Omental fat pad (tissue), 4 donors: Measurements from ENCODE around the gene SUB1. TPM values are rescaled to one million over a fixed set of nuclear protein-coding genes. Genes with fewer than 3 reads are reported as not detected.
"Not testable (repeated sequence)": the region's sequence is repeated elsewhere in the genome, so short reads cannot be mapped to it uniquely, and the experiment has no call there.

Source experiments
- ATAC-seq: fragments of 150-250 bp; one replicate; pipeline ENCODE4 v1.9.1; 2016; ENCODE audit warnings: mild to moderate bottlenecking, moderate library complexity; ENCODE audit not compliant: low FRiP score
- DNase-seq: peaks from one replicate; pipeline ENCODE4 v3.0.0-alpha.2; 2019; ENCODE audit warnings: low spot score
- CTCF ChIP-seq, 3 donors: fragments of 450-650 bp; IDR thresholded peaks; one replicate each; pipeline ENCODE4 v1.5.1; 2016 to 2017; ENCODE audit warnings: antibody characterized with exemption in 3 of 3, mild to moderate bottlenecking in 3 of 3, moderate library complexity in 2 of 3
- total RNA-seq, 4 donors: library from RNA; depleted of rRNA; stranded (reverse); fragments of >200 nt; gene quantifications; one replicate each; pipeline ENCODE4 v1.1.0, GENCODE V29; 2016

SUB1 gene
- 100 to 1,000 TPM; 202 to 235 (median 223) TPM for total RNA-seq

- ATAC-seq (peak; percentile 83), DNase-seq (peak; percentile 89)
- TF ChIP-seq CTCF (IDR thresholded peaks at IDR 0.05), result no peak
Observed at GRCh38 chr5:32585446-32586275, at the start of gene SUB1. Gene SUB1 (plus strand): TSS chr5:32585557. CDS start chr5:32588513, 2,956 bp downstream.

GRCh38 chr5:32536246-32536645, 49.1 kb upstream of the SUB1 start:
- no peak for TF ChIP-seq CTCF (IDR thresholded peaks at IDR 0.05)
- DNase-seq (no peak), ATAC-seq (no peak)

GRCh38 chr5:32537437-32538029, 47.8 kb upstream of the SUB1 start:
- ATAC-seq, DNase-seq: not testable (repeated sequence)

- no peak for TF ChIP-seq CTCF (IDR thresholded peaks at IDR 0.05)
- DNase-seq (no peak), ATAC-seq (peak; percentile 24)
Observed at GRCh38 chr5:32538031-32538547, 47.3 kb upstream of the SUB1 start.

GRCh38 chr5:32539981-32540845, 45.1 kb upstream of the SUB1 start:
- no peak for DNase-seq
- no peak for ATAC-seq

GRCh38 chr5:32541241-32541640, 44.1 kb upstream of the SUB1 start:
- TF ChIP-seq CTCF (IDR thresholded peaks at IDR 0.05), result no peak
- DNase-seq (no peak), ATAC-seq (no peak)

More at GRCh38 chr5:32539981-32540845, 45.1 kb upstream of the SUB1 start:
- TF ChIP-seq CTCF (IDR thresholded peaks at IDR 0.05), result no peak
